Astrocyte (in vitro differentiated cells and primary cell): ENCODE results near the gene CDH23.

ENCODE experiments used
- CTCF ChIP-seq: IDR thresholded peaks from 2 replicates; pipeline ENCODE4 v1.5.1; 2011; ENCODE audit warnings: low read depth, mild to moderate bottlenecking, inconsistent platforms, low read length, moderate library complexity; ENCODE audit not compliant: insufficient read depth
- EZH2 ChIP-seq: IDR thresholded peaks from 2 replicates; pipeline ENCODE4 v1.6.1; 2012; ENCODE audit warnings: mild to moderate bottlenecking, low read length, inconsistent platforms; ENCODE audit not compliant: insufficient read depth

DNA sequence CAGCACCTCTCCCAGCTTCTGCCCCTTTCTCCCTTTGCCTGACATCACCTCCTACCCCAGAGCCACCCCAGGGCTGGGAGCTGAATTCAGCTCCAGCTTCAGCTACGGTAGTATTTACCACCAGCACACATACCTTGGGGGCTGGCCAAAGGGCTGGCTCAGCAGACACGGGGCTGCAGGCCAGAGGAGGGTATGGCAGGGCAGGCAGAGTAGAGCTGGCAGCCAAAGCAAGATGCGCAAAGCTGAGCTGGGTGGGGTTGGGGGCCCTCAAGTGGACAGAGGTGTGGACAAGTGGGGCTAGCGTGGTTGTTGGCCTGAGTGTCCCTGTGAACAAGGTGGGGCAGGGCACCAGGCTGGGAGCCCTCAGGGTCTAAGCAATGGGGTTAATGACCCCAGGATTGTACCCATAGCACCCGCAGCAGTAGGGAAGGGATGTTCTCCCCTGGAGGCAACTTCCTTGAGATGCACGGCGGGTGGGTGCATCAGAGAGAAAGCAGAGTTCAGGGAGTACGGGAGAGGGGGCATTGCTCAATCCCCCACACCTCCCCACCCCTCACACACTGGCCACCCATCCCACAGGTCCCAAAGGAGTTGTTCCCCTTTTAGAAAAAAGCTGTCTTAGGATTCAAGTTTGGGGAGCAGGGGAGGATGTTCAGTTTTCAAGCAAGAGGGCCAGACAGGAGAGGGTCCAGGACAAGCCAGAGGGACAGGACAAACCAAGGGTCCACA lies 368.6 kb downstream of the CDH23 start:
- TF ChIP-seq CTCF, result no peak
- TF ChIP-seq EZH2, result no peak
